ENCODE data around the gene EMC7. TPM values are rescaled to one million over a fixed set of nuclear protein-coding genes. Genes with fewer than 3 reads are reported as not detected.

EMC7 gene
- total and polyA plus RNA-seq, 9 of the 15 experiments (the other 6 are each of a cell fraction or from before 2014, with no cell fraction given) = 25.8 to 92.8 (median 49.7) TPM

GRCh38 chr15:34116620-34117019, 15.0 kb upstream of the EMC7 start:
- FAIRE-seq (no peak), DNase-seq (ENCODE audit: extremely low read depth in 1 of 4, low spot score in 3 of 4) (no peak), ATAC-seq (no peak)
- POLR2A ChIA-PET = no interaction called here
- Histone ChIP-seq H3K79me2 (ENCODE audit: control insufficient read depth, insufficient read depth, low read length) (no peaks in the 10 kb centered on the region), H3K9me3 (replicated peaks; ENCODE audit: control insufficient read depth, insufficient read depth, low read depth, low read length) (no peaks in the 10 kb centered on the region), H3K36me3 (ENCODE audit: control insufficient read depth, insufficient read depth, low read length) (no peaks in the 10 kb centered on the region), H2AFZ (ENCODE audit: low read depth, low read length) (no peak overlapping the region), H3K4me3 (no peak overlapping the region), H3K9ac (ENCODE audit: insufficient read depth in 1 of 2, low read depth in 2 of 2, low read length in 2 of 2) (no peak overlapping the region), H4K20me1 (replicated peaks; ENCODE audit: control insufficient read depth, insufficient read depth, low read length) (no peaks in the 10 kb centered on the region), H3K4me2 (ENCODE audit: insufficient read depth, low read length) (no peak overlapping the region), H3K27ac (ENCODE audit: extremely low read depth, low read depth, low read length) (no peak overlapping the region), H3K4me1 (replicated peaks in 1 of 2; ENCODE audit: control insufficient read depth in 2 of 2, insufficient read depth in 2 of 2, low read length in 2 of 2) (no peaks in the 10 kb centered on the region), H3K27me3 (ENCODE audit: control insufficient read depth in 2 of 2, insufficient read depth in 2 of 2, low read length in 2 of 2) (no peaks in the 10 kb centered on the region), H3K9me1 (ENCODE audit: control insufficient read depth, insufficient read depth, low read length) (no peaks in the 10 kb centered on the region)
- intact Hi-C loops (cut with micrococcal nuclease) = no loop called here
- WGBS (ENCODE audit: insufficient coverage, low coverage, missing lambda C conversion rate) = 29% methylated on average over 2 of the region's 2 CpGs
- in situ Hi-C loops (cut with MboI) = no loop called here
- TF ChIP-seq ZNF639 (CRISPR knock-in tag; conservative IDR thresholded peaks at IDR 0.05 in 1 of 2, IDR thresholded peaks at IDR 0.05 in 1 of 2) = no peak
- TF ChIP-seq NCOA1 (IDR thresholded peaks at IDR 0.05; ENCODE audit: low read depth) = no peak
- TF ChIP-seq ZNF79 (CRISPR knock-in tag; IDR thresholded peaks at IDR 0.05; ENCODE audit: low read depth) = no peak
- no peak for TF ChIP-seq STAG1 (CRISPR knock-in tag; IDR thresholded peaks at IDR 0.05; ENCODE audit: borderline replicate concordance)
- no peak for TF ChIP-seq ZNF778 (CRISPR knock-in tag; IDR thresholded peaks at IDR 0.05)
- TF ChIP-seq MTF1 (CRISPR knock-in tag; IDR thresholded peaks at IDR 0.05; ENCODE audit: borderline replicate concordance) = no peak
- TF ChIP-seq ZNF408 (CRISPR knock-in tag; IDR thresholded peaks at IDR 0.05; ENCODE audit: low read depth) = no peak
- no peak for TF ChIP-seq ZC3H4 (CRISPR knock-in tag; IDR thresholded peaks at IDR 0.05; ENCODE audit: borderline replicate concordance)
- CTCF ChIA-PET (ENCODE audit: low intra/inter-chr PET ratio) = no interaction called here
- BruUV-seq (replicated peaks) = no TSS peak

Measured in K562 (cell line).